ENCODE results near the gene SIX3.

Gene SIX3

DNA sequence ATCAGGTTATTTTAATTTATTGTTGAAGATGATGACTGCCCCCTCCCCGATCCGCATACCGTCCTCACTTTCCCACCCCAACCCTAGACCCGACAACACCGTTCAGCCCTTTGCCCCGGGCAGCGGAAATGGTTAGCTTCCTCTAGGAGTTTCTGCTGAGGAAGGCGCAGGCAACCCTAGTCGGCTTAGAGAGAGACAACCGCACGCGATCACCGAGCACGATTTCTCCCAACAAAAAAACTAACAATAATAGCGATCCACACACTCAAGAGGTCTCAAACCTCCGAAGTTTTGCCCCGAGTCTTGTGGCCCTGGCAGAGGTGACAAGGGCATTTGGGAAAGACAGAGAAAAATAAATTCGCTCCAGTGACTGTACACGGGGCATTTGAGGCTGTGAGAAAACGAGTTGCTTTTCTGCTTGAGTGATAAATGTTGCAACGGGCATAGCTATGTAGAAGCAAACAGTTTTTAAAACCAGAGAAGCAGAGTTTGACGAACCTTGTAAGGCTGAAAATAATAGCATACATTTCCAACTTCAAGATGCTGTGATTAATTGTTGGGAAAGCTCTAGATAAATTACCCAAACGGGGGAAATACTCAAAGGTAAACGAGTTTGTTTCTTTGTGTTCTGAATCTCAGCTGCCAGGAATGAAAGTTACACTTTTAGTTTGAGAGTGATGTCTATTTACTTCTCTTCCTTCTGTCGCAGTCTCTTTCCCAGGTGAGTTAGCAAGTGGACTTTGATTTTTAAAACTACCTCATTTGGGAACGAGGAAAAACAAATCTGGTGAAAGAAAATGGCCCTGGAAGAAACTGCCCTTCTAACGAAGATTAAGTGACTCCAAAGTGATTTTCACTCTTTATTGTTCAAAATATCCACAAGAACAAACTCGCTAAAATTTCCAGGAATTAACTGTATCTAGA lies 11.0 kb upstream of the SIX3 start:
- Histone ChIP-seq H4K20me1 (ENCODE audit: insufficient read depth, low read length) (no peaks in the 10 kb centered on the region), H3K79me2 (ENCODE audit: insufficient read depth, low read length) (no peaks in the 10 kb centered on the region), H3K27ac (ENCODE audit: low read depth, low read length, poor library complexity, severe bottlenecking) (no peak overlapping the region), H3K9me2 (ENCODE audit: low read depth, low read length) (no peaks in the 10 kb centered on the region), H3K36me3 (ENCODE audit: insufficient read depth, low read length) (no peaks in the 10 kb centered on the region), H3K9ac (ENCODE audit: low read length) (no peak overlapping the region), H3F3A (ENCODE audit: insufficient read depth, low read length) (no peaks in the 10 kb centered on the region), H3K4me2 (ENCODE audit: low read length) (no peak overlapping the region), H3K4me1 (ENCODE audit: insufficient read depth, low read length, severe bottlenecking) (no peaks in the 10 kb centered on the region), H3K9me3 (ENCODE audit: low read length) (no peaks in the 10 kb centered on the region), H2AFZ (ENCODE audit: low read length) (no peak overlapping the region), H3K4me3 (ENCODE audit: low read depth, low read length, poor library complexity, severe bottlenecking) (no peak overlapping the region), H3K27me3 (ENCODE audit: insufficient read depth, low read length) (no peaks in the 10 kb centered on the region)
- no peak for TF ChIP-seq EZH2 (IDR thresholded peaks at IDR 0.05; ENCODE audit: borderline replicate concordance, low read length)

GRCh38 chr2:44931198-44931780 lies 10.2 kb upstream of the SIX3 start:
- TF ChIP-seq EZH2 (IDR thresholded peaks at IDR 0.05; ENCODE audit: borderline replicate concordance, low read length) (no peak), CTCF (IDR thresholded peaks at IDR 0.05; ENCODE audit: low read length) (no peak)
- Histone ChIP-seq H3K4me3 (ENCODE audit: low read depth, low read length, poor library complexity, severe bottlenecking) (no peak overlapping the region), H3F3A (ENCODE audit: insufficient read depth, low read length) (no peaks in the 10 kb centered on the region), H3K79me2 (ENCODE audit: insufficient read depth, low read length) (no peaks in the 10 kb centered on the region), H3K9me3 (ENCODE audit: low read length) (no peaks in the 10 kb centered on the region), H3K4me1 (ENCODE audit: insufficient read depth, low read length, severe bottlenecking) (no peaks in the 10 kb centered on the region), H3K9me2 (ENCODE audit: low read depth, low read length) (no peaks in the 10 kb centered on the region), H2AFZ (ENCODE audit: low read length) (no peak overlapping the region), H3K36me3 (ENCODE audit: insufficient read depth, low read length) (no peaks in the 10 kb centered on the region), H4K20me1 (ENCODE audit: insufficient read depth, low read length) (no peaks in the 10 kb centered on the region), H3K4me2 (ENCODE audit: low read length) (no peak overlapping the region), H3K9ac (ENCODE audit: low read length) (no peak overlapping the region), H3K27ac (ENCODE audit: low read depth, low read length, poor library complexity, severe bottlenecking) (no peak overlapping the region), H3K27me3 (ENCODE audit: insufficient read depth, low read length) (no peaks in the 10 kb centered on the region)

GRCh38 chr2:44932079-44932478 lies 9.4 kb upstream of the SIX3 start:
- Histone ChIP-seq H3K9me3 (ENCODE audit: low read length) (no peaks in the 10 kb centered on the region), H3K27ac (ENCODE audit: low read depth, low read length, poor library complexity, severe bottlenecking) (no peak overlapping the region), H3K9ac (ENCODE audit: low read length) (no peak overlapping the region), H2AFZ (ENCODE audit: low read length) (no peak overlapping the region), H3F3A (ENCODE audit: insufficient read depth, low read length) (no peaks in the 10 kb centered on the region), H3K4me1 (ENCODE audit: insufficient read depth, low read length, severe bottlenecking) (no peaks in the 10 kb centered on the region), H3K27me3 (ENCODE audit: insufficient read depth, low read length) (no peaks in the 10 kb centered on the region), H3K36me3 (ENCODE audit: insufficient read depth, low read length) (no peaks in the 10 kb centered on the region), H4K20me1 (ENCODE audit: insufficient read depth, low read length) (no peaks in the 10 kb centered on the region), H3K79me2 (ENCODE audit: insufficient read depth, low read length) (no peaks in the 10 kb centered on the region), H3K4me2 (ENCODE audit: low read length) (no peak overlapping the region), H3K9me2 (ENCODE audit: low read depth, low read length) (no peaks in the 10 kb centered on the region), H3K4me3 (ENCODE audit: low read depth, low read length, poor library complexity, severe bottlenecking) (no peak overlapping the region)
- no peak for TF ChIP-seq CTCF (IDR thresholded peaks at IDR 0.05; ENCODE audit: low read length)

Measured in OCI-LY1 (cell line).